ENCODE results near the gene PRIMPOL. TPM values are rescaled to one million over a fixed set of nuclear protein-coding genes. Genes with fewer than 3 reads are reported as not detected.
"Not testable (repeated sequence)": the region's sequence is repeated elsewhere in the genome, so short reads cannot be mapped to it uniquely, and the experiment has no call there.

The PRIMPOL gene
- total and polyA plus RNA-seq, 7 donors = 4.2 to 11.1 (median 5.7) TPM

DNA sequence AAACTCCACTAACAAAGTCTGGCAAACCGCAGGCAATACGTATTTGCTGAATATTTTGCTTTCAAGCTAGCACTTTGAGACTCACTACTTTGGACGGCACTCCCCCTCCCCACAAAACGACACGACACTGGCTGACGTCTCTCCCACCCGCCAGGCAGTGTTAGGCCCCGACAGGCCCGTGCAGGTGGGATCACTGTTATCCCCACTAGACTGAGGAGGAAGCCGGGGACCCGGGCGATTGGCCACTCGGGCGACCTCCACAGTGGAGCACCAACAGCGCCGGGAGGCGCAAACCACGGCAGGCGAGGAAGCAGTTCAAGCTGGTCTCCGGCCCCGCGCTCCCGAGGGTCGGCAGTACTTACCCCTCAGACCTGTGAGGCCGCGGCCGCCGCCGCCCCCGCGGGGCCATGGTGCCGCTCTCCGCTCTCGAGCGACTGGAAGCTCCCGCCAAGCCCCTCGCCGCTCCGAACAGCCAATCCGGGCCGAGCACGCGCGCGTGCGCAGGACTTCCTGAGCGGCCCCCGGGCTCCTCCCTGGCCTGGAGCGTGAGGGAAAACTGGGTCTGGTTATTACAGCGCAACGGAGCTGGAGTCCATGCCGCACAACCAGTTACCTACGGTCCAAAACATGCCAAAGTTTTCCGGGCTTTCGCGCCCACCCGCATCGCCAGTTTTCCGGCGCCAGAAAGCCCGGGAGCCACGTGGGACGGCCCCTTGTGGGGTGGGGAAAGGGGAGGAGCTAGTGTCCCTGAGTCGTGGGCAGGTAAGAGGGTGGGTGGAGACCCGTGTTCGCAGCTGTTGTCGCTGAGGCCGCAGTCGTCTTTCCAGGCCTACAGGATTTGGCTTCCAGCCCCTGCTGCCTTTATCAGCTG lies 84.4 kb downstream of the PRIMPOL start, which contains the start of gene CENPU:
Gene CENPU (minus strand): TSS at position 443 of the 871 bp plus-strand sequence. CDS start 34 bp downstream, at position 409.
- WGBS, 3 donors = 0 to 1% (median 0%) methylated on average over 61 to 69 of the region's 69 CpGs
- Histone ChIP-seq H3K27ac (peak within 1 kb of the TSS; percentile 71), H3K27me3 (ENCODE audit: insufficient read depth in 3 of 3, low read length in 2 of 3) (no peaks in the 10 kb centered on the region), H3K36me3 (ENCODE audit: insufficient read depth in 1 of 2, low read depth in 1 of 2) (no peaks in the 10 kb centered on the region), H3K4me1 (peaks cover 9% of the 10 kb centered on the region), H3K4me3 (peak within 1 kb of the TSS; percentile 97), H3K9me3 (no peaks in the 10 kb centered on the region)
- TF ChIP-seq, protein P1, sequence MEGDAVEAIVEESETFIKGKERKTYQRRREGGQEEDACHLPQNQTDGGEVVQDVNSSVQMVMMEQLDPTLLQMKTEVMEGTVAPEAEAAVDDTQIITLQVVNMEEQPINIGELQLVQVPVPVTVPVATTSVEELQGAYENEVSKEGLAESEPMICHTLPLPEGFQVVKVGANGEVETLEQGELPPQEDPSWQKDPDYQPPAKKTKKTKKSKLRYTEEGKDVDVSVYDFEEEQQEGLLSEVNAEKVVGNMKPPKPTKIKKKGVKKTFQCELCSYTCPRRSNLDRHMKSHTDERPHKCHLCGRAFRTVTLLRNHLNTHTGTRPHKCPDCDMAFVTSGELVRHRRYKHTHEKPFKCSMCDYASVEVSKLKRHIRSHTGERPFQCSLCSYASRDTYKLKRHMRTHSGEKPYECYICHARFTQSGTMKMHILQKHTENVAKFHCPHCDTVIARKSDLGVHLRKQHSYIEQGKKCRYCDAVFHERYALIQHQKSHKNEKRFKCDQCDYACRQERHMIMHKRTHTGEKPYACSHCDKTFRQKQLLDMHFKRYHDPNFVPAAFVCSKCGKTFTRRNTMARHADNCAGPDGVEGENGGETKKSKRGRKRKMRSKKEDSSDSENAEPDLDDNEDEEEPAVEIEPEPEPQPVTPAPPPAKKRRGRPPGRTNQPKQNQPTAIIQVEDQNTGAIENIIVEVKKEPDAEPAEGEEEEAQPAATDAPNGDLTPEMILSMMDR (IDR thresholded peaks at IDR 0.05) = no peak
- intact Hi-C loops (cut with DNase I) = loop anchor here in 1 of 2 donors (5.0 to 10.0 kb wide), 3 partner anchors 87 to 1468 kb away; partner anchors contain the start of genes CASP3 and PRIMPOL
- DNase-seq = peak; percentile 96 to 97
- ATAC-seq = peak; percentile 98 to 99 (median 98)

DNA sequence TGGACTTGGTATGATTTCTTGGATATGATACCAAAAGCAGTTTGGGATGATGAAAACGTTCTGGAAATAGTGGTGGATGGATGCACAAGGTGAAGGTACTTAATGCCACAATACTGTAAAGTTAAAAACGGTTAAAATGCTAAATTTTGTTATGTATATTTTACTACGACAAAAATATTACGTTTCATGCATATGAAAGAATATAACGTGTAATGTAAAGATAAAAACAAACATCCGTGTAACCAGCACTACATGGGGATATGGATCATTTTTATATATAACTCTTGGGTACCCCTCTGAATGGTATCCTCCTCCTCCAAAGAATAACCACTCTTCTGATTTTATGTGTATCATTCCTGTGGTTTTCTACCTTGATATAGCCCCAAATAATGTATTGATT lies 85.2 kb downstream of the PRIMPOL start:
- Histone ChIP-seq H3K36me3 (ENCODE audit: insufficient read depth in 1 of 2, low read depth in 1 of 2) (no peaks in the 10 kb centered on the region), H3K9me3 (no peaks in the 10 kb centered on the region), H3K27me3 (ENCODE audit: insufficient read depth in 3 of 3, low read length in 2 of 3) (no peaks in the 10 kb centered on the region), H3K4me3 (peak overlapping the region; percentile 97), H3K27ac (peak overlapping the region; percentile 71), H3K4me1 (peaks cover 9% of the 10 kb centered on the region)
- intact Hi-C loops (cut with DNase I) = loop anchor here in 1 of 2 donors (5.0 to 10.0 kb wide), 3 partner anchors 87 to 1468 kb away; partner anchors contain the start of genes CASP3 and PRIMPOL
- TF ChIP-seq, protein P1 (IDR thresholded peaks at IDR 0.05) = no peak
- DNase-seq (no peak), ATAC-seq (no peak)
- WGBS, 3 donors = 46 to 50% (median 48%) methylated on average over 6 of the region's 6 CpGs

DNA sequence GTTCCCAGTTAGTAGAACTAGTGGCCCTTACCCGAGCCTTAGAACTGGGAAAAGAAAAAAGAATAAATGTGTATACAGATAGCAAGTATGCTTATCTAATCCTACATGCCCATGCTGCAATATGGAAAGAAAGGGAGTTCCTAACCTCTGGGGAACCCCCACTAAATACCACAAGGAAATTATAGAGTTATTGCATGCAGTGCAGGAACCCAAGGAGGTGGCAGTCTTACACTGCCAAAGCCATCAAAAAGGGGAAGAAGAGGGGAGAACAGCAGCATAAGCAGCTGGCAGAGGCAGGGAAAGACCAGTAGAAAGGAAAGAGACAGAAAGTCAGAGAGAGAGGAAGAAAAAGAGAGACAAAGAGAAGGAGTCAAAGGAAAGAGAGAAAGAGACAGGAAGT lies 90.0 kb downstream of the PRIMPOL start:
- H3K27ac ChIP-seq; H3K4me1 ChIP-seq; H3K27me3 ChIP-seq (ENCODE audit: insufficient read depth in 3 of 3, low read length in 2 of 3); H3K9me3 ChIP-seq; ATAC-seq; H3K4me3 ChIP-seq; H3K36me3 ChIP-seq (ENCODE audit: insufficient read depth in 1 of 2, low read depth in 1 of 2); DNase-seq: not testable (repeated sequence)
- intact Hi-C loops (cut with DNase I) = loop anchor here in 1 of 2 donors (10.0 kb wide), 1 partner anchor 475 kb away; no protein-coding TSS in a partner anchor
- 70 to 89% (median 72%) methylated on average over 1 of the region's 1 CpG for WGBS, 3 donors

DNA sequence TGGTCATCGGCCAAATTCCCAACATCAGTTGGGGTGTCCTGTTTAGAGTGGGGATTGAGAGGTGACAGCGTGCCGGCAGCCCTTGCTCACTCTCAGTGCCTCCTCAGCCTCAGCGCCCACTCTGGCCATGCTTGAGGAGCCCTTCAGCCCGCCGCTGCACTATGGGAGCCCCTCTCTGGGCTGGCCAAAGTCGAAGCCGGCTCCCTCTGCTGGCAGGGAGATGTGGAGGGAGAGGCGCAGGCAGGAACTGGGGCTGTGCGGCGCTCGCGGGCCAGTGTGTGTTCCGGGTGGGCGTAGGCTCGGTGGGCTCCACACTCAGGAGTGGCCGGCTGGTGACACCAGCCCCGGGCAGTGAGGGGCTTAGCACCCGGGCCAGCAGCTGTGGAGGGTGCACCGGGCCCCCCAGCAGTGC lies 91.4 kb downstream of the PRIMPOL start:
- 95 to 98% (median 96%) methylated on average over 20 of the region's 20 CpGs for WGBS, 3 donors
- ATAC-seq = no peak
- TF ChIP-seq, protein P1 (IDR thresholded peaks at IDR 0.05) = no peak

DNA sequence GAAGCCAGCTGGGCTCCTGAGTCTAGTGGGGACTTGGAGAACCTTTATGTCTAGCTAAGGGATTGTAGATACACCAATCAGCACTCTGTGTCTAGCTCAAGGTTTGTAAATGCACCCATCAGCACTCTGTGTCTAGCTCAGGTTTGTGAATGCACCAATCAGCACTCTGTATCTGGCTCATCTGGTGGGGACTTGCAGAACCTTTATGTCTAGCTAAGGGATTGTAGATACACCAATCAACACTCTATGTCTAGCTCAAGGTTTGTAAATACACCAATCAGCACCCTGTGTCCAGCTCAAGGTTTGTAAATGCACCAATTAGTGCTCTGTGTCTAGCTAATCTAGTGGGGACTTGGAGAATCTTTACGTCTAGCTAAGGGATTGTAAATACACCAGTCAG lies 92.1 kb downstream of the PRIMPOL start:
- 69 to 87% (median 81%) methylated on average over 1 of the region's 1 CpG for WGBS, 3 donors
- H3K9me3 ChIP-seq; H3K27ac ChIP-seq; H3K36me3 ChIP-seq (ENCODE audit: insufficient read depth in 1 of 2, low read depth in 1 of 2); H3K27me3 ChIP-seq (ENCODE audit: insufficient read depth in 3 of 3, low read length in 2 of 3); H3K4me3 ChIP-seq; DNase-seq; ATAC-seq: not testable (repeated sequence)
- H3K4me1 ChIP-seq = peaks cover 13% of the 10 kb centered on the region
- intact Hi-C loops (cut with DNase I) = loop anchor here in 1 of 2 donors (10.0 kb wide), 1 partner anchor 353 kb away; no protein-coding TSS in a partner anchor

More for the DNA sequence above, 91.4 kb downstream of the PRIMPOL start:
- Histone ChIP-seq H3K36me3 (ENCODE audit: insufficient read depth in 1 of 2, low read depth in 1 of 2) (no peaks in the 10 kb centered on the region), H3K4me3 (no peak overlapping the region), H3K27ac (no peak overlapping the region), H3K27me3 (ENCODE audit: insufficient read depth in 3 of 3, low read length in 2 of 3) (no peaks in the 10 kb centered on the region), H3K9me3 (no peaks in the 10 kb centered on the region), H3K4me1 (peaks cover 7% of the 10 kb centered on the region)
- intact Hi-C loops (cut with DNase I) = loop anchor here in 1 of 2 donors (10.0 kb wide), 1 partner anchor 354 kb away; no protein-coding TSS in a partner anchor
- no peak for DNase-seq

All from psoas muscle (tissue), 8 donors.